ENCODE results near the gene GOLGA8N. TPM values are rescaled to one million over a fixed set of nuclear protein-coding genes. Genes with fewer than 3 reads are reported as not detected.
"Not testable (repeated sequence)": the region's sequence is repeated elsewhere in the genome, so short reads cannot be mapped to it uniquely, and the experiment has no call there.

Gene GOLGA8N
- 0.63 and 0.69 TPM in 2 replicates for total RNA-seq (2014; rRNA removed; shearing (Covaris generic); ENCODE audit: low replicate concordance)

GRCh38 chr15:32593151-32593550, at the start of gene GOLGA8N:
Gene GOLGA8N (plus strand): TSS chr15:32593456.
- not testable (repeated sequence) for H3K36me3 ChIP-seq, H3K4me3 ChIP-seq, DNase-seq, H3K9me3 ChIP-seq, H3K27me3 ChIP-seq

- H3K4me3 ChIP-seq, H3K27me3 ChIP-seq, DNase-seq, H3K9me3 ChIP-seq, H3K36me3 ChIP-seq: not testable (repeated sequence)
Observed at GRCh38 chr15:32543456-32543855, 49.8 kb upstream of the GOLGA8N start.

GRCh38 chr15:32545129-32545528, 48.1 kb upstream of the GOLGA8N start:
- not testable (repeated sequence) for H3K36me3 ChIP-seq, H3K4me3 ChIP-seq, DNase-seq, H3K27me3 ChIP-seq, H3K9me3 ChIP-seq

- not testable (repeated sequence) for DNase-seq, H3K9me3 ChIP-seq, H3K4me3 ChIP-seq, H3K27me3 ChIP-seq, H3K36me3 ChIP-seq
Observed at GRCh38 chr15:32554587-32554986, 38.7 kb upstream of the GOLGA8N start.

GRCh38 chr15:32562198-32562597, 31.1 kb upstream of the GOLGA8N start:
- H3K4me3 ChIP-seq, H3K36me3 ChIP-seq, DNase-seq, H3K27me3 ChIP-seq, H3K9me3 ChIP-seq: not testable (repeated sequence)

- not testable (repeated sequence) for H3K9me3 ChIP-seq
Observed at GRCh38 chr15:32568988-32569387, 24.3 kb upstream of the GOLGA8N start.

GRCh38 chr15:32578482-32578881, 14.8 kb upstream of the GOLGA8N start:
- DNase-seq, H3K4me3 ChIP-seq, H3K27me3 ChIP-seq, H3K9me3 ChIP-seq, H3K36me3 ChIP-seq: not testable (repeated sequence)

More at GRCh38 chr15:32568988-32569387, 24.3 kb upstream of the GOLGA8N start:
- H3K4me3 ChIP-seq, H3K36me3 ChIP-seq, H3K27me3 ChIP-seq, DNase-seq: not testable (repeated sequence)

GRCh38 chr15:32585844-32586243, 7.4 kb upstream of the GOLGA8N start:
- not testable (repeated sequence) for DNase-seq, H3K36me3 ChIP-seq, H3K27me3 ChIP-seq, H3K9me3 ChIP-seq, H3K4me3 ChIP-seq

GRCh38 chr15:32609518-32609917, 16.3 kb downstream of the GOLGA8N start:
- not testable (repeated sequence) for H3K4me3 ChIP-seq, H3K9me3 ChIP-seq, H3K36me3 ChIP-seq, H3K27me3 ChIP-seq, DNase-seq

- H3K27me3 ChIP-seq, H3K9me3 ChIP-seq, H3K4me3 ChIP-seq, H3K36me3 ChIP-seq, DNase-seq: not testable (repeated sequence)
Observed at GRCh38 chr15:32610719-32611118, 17.5 kb downstream of the GOLGA8N start.

GRCh38 chr15:32614712-32615050, 21.4 kb downstream of the GOLGA8N start:
- Histone ChIP-seq H3K36me3 (peaks cover 10% of the 10 kb centered on the region), H3K4me3 (peak overlapping the region; percentile 86)
- DNase-seq, result peak; percentile 70
- not testable (repeated sequence) for H3K9me3 ChIP-seq, H3K27me3 ChIP-seq

GRCh38 chr15:32615051-32615870, 22.0 kb downstream of the GOLGA8N start, which contains the start of gene ARHGAP11A:
Gene ARHGAP11A (plus strand): TSS chr15:32615504. CDS start chr15:32616212, 708 bp downstream.
- peaks cover 10% of the 10 kb centered on the region for H3K36me3 ChIP-seq
- H3K4me3 ChIP-seq, result peak within 1 kb of the TSS; percentile 86
- H3K9me3 ChIP-seq, H3K27me3 ChIP-seq: not testable (repeated sequence)
- DNase-seq, result peak; percentile 91

GRCh38 chr15:32615871-32616426, 22.7 kb downstream of the GOLGA8N start:
- Histone ChIP-seq H3K36me3 (peaks cover 10% of the 10 kb centered on the region), H3K4me3 (peak overlapping the region; percentile 86)
- H3K27me3 ChIP-seq, H3K9me3 ChIP-seq: not testable (repeated sequence)
- peak; percentile 8 for DNase-seq

GRCh38 chr15:32636410-32636809, 43.2 kb downstream of the GOLGA8N start:
- Histone ChIP-seq H3K9me3 (no peaks in the 10 kb centered on the region), H3K36me3 (peaks cover 80% of the 10 kb centered on the region), H3K4me3 (no peak overlapping the region), H3K27me3 (no peaks in the 10 kb centered on the region)
- no peak for DNase-seq

- Histone ChIP-seq H3K4me3 (no peak overlapping the region), H3K36me3 (peaks cover 77% of the 10 kb centered on the region), H3K9me3 (no peaks in the 10 kb centered on the region), H3K27me3 (no peaks in the 10 kb centered on the region)
- no peak for DNase-seq
Observed at GRCh38 chr15:32636908-32637567, 43.8 kb downstream of the GOLGA8N start.

GRCh38 chr15:32637704-32638103, 44.4 kb downstream of the GOLGA8N start:
- peaks cover 76% of the 10 kb centered on the region for H3K36me3 ChIP-seq

GRCh38 chr15:32641517-32642059, 48.3 kb downstream of the GOLGA8N start, which contains the start of gene SCG5:
Gene SCG5 (plus strand): TSS chr15:32641710. CDS start chr15:32643593, 1,883 bp downstream.
- Histone ChIP-seq H3K9me3 (no peaks in the 10 kb centered on the region), H3K36me3 (peaks cover 38% of the 10 kb centered on the region), H3K27me3 (no peaks in the 10 kb centered on the region), H3K4me3 (no peak within 1 kb of the TSS)
- no peak for DNase-seq

More at GRCh38 chr15:32637704-32638103, 44.4 kb downstream of the GOLGA8N start:
- Histone ChIP-seq H3K27me3 (no peaks in the 10 kb centered on the region), H3K9me3 (no peaks in the 10 kb centered on the region), H3K4me3 (no peak overlapping the region)
- no peak for DNase-seq
